Measurements from ENCODE around the gene RFX4. TPM values are rescaled to one million over a fixed set of nuclear protein-coding genes. Genes with fewer than 3 reads are reported as not detected.

The RFX4 gene
- total and polyA plus RNA-seq, 12 donors, result 0.08 TPM; not detected in 11

DNA sequence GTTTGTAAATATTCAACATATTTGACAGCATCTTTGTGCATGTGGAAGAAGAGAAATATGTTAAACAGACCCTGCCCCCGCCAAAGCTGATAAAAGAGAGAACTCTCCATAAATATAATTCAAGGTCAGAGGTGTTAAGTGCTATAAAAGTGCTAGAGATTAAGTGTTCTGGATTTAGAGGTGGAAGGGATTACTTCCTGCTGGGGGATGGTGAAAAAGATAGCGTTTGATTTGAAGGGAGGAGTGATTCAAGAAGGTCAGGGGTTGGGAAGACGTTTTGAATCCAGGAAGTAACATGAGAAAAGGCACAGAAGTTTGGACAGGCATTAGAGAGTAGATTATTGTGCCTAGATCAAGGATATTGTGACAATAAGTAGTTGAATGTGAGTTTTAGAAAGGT lies 221.9 kb downstream of the RFX4 start:
- Histone ChIP-seq H3K4me1 (replicated peaks in 1 of 2) (peaks cover 0 to 2% of the 10 kb centered on the region in 2 donors), H3K27me3 (no peaks in the 10 kb centered on the region), H3K36me3 (replicated peaks in 1 of 2) (no peaks in the 10 kb centered on the region), H3K27ac (no peak overlapping the region), H3K9me3 (replicated peaks in 1 of 3) (no peaks in the 10 kb centered on the region), H3K4me3 (no peak overlapping the region)
- no peak for DNase-seq
- intact Hi-C loops (cut with DNase I), result no loop called here
- WGBS, 4 donors, result 46 to 53% (median 48%) methylated on average over 3 of the region's 3 CpGs
- TF ChIP-seq POLR2A (IDR thresholded peaks at IDR 0.05), result no peak

Other genes with a start within 250 kb of the RFX4 start
- 10 to 100 TPM in 8 of 9 donors, 1 to 10 TPM in 1; 9.8 to 22.4 (median 14.1) TPM for gene POLR3B, start 225.3 kb upstream of the RFX4 start, total RNA-seq
- gene POLR3B, start 225.3 kb upstream of the RFX4 start, polyA plus RNA-seq, result 10 to 100 TPM in 1 of 3 donors, 1 to 10 TPM in 2; 2.6 to 33.8 (median 2.7) TPM
- 10 to 100 TPM in 8 of 9 donors, 1 to 10 TPM in 1; 8.2 to 29.3 (median 15.3) TPM for gene RIC8B, start 191.7 kb downstream of the RFX4 start, total RNA-seq
- 10 to 100 TPM in 1 of 3 donors, 1 to 10 TPM in 2; 5.1 to 21.6 (median 5.4) TPM for gene RIC8B, start 191.7 kb downstream of the RFX4 start, polyA plus RNA-seq

Measured in adrenal gland (tissue), 12 donors.